Adrenal gland (tissue), 5 donors: ENCODE results near the gene ARMC2.

Source experiments
- CTCF ChIP-seq, 6 experiments: fragments of 450-650 bp in 4 of 6; fragments of 200-600 bp in 2 of 6; sonication (generic) in 1 of 6; IDR thresholded peaks; 1 replicate in 5 of 6; 2 replicates in 1 of 6; pipeline versions ENCODE4 v1.5.1 to v1.8.0; 2016 to 2021; ENCODE audit warnings: antibody characterized with exemption in 6 of 6, mild to moderate bottlenecking in 2 of 6, moderate library complexity in 1 of 6
- POLR2A ChIP-seq, 2 donors: fragments of 450-650 bp; IDR thresholded peaks; one replicate each; pipeline ENCODE4 v1.6.1; 2017; ENCODE audit warnings: antibody characterized with exemption in 2 of 2, mild to moderate bottlenecking in 2 of 2, moderate library complexity in 1 of 2
- donor health status: DM: no; HTN: no; CAD: no.

- TF ChIP-seq CTCF (IDR thresholded peaks at IDR 0.05) (no peak), POLR2A (IDR thresholded peaks at IDR 0.05) (peak in 1 of 2 donors; percentile 49)
Observed at GRCh38 chr6:108945681-108946159, 97.5 kb downstream of the ARMC2 start.
